KG1 (cell line): ENCODE results near the gene CA12.
"Not testable (repeated sequence)": the region's sequence is repeated elsewhere in the genome, so short reads cannot be mapped to it uniquely, and the experiment has no call there.

Experiments used
- DNase-seq: peaks from one replicate; lab custom pipeline; 2025; lab: John Stamatoyannopoulos, UW

The CA12 gene

GRCh38 chr15:63381301-63382204 lies at the start of gene CA12:
CA12 (minus strand) TSS chr15:63381846; CDS start chr15:63381720, 126 bp downstream.
- no peak for DNase-seq

DNA sequence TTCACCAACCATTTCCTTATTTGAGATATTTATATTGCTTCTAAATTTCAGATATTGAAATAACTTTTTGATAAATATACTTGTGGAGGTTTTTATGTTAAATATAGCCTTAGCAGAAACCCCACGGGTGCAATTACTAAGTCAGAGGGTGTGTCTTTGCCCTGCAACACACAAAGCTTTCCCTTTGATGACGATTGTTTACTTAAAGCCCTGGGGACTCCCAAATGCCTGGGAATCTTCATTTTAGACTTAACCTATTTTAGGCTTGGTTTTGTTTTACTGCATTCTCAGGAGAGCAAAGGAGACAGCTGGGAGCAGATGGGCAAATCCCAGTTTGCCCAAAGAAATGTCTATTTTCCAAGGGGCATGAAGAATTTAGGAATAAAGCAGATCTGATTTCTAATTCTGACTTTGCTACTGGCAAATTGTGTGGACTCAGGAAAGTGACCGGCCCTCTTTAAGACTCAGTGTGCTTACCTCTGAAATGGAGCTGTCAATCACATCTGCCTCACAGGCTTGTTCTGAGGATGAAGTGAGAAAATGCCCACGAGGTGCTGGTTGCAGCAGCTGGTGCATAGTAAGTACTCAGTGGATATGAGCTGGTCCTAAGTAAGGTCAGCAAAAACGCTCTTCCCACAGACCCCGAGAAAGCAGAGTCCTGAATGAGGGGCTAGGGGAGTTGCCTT lies 49.3 kb upstream of the CA12 start:
- DNase-seq, result no peak

- DNase-seq, result no peak
These were observed 44.9 kb upstream of the CA12 start for GRCh38 chr15:63426552-63426951.

GRCh38 chr15:63425426-63425985 lies 43.9 kb upstream of the CA12 start:
- no peak for DNase-seq

- DNase-seq, result no peak
These were observed 41.4 kb upstream of the CA12 start for GRCh38 chr15:63422891-63423590.

DNA sequence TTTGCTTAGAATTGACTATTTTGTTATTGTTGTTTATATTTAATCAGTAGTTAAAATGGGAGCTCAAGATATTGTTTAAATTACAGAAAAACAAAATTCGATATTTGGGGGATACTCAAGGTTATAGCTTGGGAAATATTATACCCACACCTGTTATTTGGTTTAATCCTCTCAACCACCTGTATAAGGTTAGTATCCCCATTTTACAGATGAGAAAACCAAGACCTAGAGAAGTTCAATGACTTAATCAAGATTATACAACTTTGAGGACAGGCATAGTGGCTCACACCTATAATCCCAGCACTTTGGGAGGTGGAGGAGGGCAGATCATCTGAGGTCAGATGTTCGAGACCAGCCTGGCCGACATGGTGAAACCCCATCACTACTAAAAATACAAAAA lies 39.8 kb upstream of the CA12 start:
- no peak for DNase-seq

- no peak for DNase-seq
These were observed 38.7 kb upstream of the CA12 start for GRCh38 chr15:63420333-63420747.

- DNase-seq, result no peak
These were observed 37.2 kb upstream of the CA12 start for GRCh38 chr15:63418811-63419210.

DNA sequence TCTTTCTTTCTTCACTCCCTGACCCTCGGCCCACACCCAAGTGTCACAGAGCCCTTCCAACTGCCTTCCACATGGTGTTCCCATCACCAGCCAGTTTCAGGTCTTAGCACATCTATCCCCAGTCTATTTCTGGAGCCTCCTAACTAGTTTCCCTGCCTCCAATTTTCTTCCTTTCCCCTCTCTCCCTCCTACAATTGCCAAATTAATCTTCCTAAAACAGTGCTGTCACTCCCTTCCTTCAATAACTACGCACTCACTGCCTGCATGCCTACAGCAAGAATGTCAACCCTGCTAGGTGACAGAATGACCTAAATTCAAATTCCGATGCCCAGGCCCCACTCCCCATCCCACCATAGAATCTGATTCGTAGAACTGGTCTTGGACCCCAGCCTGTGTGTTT lies 36.1 kb upstream of the CA12 start:
- DNase-seq, result no peak

DNA sequence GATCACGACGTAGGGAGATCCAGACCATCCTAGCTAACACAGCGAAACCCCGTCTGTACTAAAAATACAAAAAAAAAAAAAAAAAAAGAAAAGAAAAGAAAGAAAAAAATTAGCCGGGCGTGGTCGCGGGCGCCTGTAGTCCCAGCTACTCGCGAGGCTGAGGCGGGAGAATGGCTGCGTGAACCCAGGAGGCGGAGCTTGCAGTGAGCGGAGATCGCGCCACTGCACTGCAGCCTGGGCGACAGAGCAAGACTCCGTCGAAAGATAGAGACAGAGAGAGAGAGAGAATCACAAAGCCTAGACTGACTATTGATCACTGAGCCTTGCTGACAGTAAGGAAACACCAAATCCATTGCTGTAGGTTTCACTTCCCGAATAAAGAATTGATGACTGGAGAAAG lies 35.6 kb upstream of the CA12 start:
- not testable (repeated sequence) for DNase-seq

DNA sequence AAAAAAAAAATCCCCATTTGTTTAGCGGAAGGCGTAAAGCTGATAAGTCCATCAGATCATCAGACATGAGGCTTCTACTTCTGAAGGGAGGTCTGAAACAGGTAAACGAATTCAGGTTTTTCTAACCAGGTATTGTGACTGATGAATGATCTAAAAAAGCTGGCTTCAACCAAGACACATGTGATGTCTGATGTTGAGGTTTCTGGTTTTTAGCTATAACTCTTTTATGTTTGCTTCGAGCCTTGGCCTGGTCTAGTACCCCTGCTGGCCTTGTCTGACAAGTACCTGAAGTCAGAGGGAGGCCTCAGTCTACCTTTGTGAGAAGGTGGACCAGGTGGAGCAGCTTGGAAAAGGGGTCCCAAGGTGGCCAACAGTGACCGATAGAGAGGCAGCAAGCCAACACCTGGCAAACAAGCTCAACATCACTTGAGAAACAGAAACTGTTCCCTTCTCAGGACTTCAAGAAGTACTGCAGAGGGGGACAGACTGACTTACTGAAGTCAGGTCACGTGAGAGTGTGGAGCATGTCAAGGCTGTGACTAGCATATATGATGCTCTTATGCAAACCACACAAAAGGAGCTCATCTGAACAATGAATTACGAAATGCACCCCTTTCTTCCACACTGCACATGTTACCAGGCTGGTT lies 33.0 kb upstream of the CA12 start:
- DNase-seq, result no peak

DNA sequence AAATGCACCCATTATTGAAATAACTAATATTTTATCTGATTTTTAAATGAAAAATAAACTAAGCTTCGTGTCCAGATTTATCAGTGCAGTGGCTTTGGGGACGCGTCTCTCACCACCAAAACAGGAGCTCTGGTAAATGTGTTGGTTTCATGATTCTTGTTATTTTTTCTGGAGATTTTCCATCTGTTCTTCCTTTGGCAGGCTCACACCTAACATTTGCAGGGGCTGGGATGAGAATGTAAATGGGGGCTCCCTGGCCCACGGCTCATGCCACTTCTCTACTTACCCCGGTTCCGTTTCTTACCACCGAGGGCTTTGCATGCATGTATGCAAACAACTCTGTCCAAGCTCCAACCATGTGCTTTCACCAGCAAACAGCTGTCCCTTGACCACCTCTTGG lies 30.9 kb upstream of the CA12 start:
- no peak for DNase-seq

GRCh38 chr15:63411866-63412265 lies 30.2 kb upstream of the CA12 start:
- DNase-seq, result no peak

GRCh38 chr15:63409179-63409578 lies 27.5 kb upstream of the CA12 start:
- no peak for DNase-seq

GRCh38 chr15:63408524-63408923 lies 26.9 kb upstream of the CA12 start:
- no peak for DNase-seq

GRCh38 chr15:63407612-63408011 lies 26.0 kb upstream of the CA12 start:
- DNase-seq, result no peak

DNA sequence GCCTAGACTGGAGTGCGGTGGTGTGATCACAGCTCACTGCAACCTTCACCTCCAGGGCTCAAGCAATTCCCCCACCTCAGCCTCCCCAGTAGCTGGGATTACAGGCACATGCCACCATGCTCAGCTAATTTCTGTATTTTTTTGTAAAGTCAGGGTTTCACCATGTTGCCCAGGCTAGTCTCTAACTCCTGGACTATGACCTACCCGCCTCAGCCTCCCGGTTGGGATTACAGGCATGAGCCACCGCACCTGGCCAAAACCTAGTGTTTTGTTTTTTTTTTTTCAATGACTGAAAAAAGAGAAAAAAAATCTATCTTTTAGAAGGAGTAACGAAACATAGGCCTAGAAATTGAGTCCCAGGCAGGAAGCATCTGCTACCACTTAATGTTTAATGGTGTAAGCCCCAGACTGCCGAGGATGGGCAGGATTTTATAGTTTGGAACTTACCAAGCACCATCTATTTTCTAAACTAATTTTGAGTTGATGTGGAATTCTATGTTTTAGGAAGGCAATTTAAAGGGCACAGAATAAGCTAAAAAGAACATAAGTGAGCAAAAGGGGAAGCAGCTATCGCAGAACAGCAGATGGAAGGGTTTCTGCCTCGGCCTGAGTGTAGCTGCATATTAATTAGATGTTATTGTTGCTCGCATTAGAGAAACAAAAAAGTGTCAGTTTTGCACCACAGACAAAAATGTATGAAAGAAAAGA lies 24.2 kb upstream of the CA12 start:
- DNase-seq, result no peak

- no peak for DNase-seq
These were observed 23.5 kb upstream of the CA12 start for GRCh38 chr15:63405159-63405558.

DNA sequence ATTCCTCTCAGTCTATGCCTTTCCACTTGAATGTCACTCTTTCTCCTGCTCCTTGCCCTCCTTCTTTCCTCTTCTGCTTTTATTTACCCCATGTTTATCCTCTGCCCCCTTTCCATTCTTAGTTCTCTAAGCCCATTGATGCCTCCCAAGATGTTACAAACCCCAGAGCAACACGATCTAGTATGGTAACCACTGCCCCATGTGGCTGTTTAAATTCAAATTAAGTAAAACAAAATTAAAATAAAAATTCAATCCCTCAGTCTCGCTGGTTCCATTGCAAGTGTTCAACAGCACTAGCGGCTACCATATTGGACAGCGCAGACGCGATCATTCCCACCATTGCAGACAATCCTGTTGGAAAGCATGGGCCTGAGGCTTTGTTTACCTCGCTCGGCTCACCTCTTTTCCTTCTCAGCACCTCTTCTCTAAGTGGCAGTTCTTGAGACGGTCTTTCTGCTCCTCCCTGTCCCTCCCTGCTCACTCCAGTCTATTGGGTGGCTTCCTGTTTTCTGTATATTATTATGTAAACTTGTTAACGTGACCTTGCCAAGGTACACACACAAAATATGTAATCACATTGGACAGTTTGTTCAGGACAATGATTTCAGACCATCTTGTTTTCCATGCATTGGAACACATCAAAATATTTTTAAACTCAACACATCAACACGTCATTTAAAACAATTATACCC lies 21.8 kb upstream of the CA12 start:
- DNase-seq, result no peak

GRCh38 chr15:63402498-63403253 lies 21.0 kb upstream of the CA12 start:
- peak; percentile 31 for DNase-seq
